Measurements from ENCODE around the gene NEMP1.

DNA sequence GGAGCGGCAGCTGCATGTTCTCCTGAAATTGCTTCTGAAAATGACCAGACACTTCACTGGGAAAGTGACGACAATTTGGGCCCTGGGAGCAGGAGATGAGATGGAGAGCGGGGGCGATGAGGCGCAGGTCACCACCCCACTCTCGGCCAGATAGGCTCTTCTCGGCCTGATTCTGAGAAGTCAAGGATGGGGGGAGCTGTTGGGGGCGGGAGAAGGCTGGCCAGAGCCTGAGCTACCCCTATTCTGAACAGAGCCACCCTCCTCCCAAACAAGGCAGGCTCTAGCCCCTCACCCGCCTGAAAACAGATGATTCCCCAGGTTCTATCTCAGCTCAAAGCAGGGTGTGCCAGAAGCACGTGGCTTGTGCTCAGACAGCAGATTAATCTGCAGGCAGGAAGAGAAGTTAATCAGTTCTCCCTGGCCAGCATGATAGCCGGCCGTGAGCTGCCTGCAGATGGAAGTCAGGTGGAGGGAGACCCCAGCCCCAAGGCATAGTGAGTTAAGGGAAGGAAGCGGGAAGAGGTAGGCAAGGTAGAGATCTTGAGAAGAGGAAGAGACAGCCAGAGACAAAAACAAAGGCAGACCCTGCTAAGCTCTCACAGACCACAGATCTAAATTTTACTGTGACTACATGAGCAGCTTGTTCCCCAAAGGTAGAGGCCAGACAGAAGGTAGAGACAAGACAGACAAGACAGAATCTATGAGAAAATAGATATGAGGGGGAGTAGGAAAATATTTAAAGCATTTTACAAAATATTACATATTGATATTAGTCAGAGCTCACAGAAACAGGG is 51.4 kb downstream of the NEMP1 start:
- TF ChIP-seq, protein P1, sequence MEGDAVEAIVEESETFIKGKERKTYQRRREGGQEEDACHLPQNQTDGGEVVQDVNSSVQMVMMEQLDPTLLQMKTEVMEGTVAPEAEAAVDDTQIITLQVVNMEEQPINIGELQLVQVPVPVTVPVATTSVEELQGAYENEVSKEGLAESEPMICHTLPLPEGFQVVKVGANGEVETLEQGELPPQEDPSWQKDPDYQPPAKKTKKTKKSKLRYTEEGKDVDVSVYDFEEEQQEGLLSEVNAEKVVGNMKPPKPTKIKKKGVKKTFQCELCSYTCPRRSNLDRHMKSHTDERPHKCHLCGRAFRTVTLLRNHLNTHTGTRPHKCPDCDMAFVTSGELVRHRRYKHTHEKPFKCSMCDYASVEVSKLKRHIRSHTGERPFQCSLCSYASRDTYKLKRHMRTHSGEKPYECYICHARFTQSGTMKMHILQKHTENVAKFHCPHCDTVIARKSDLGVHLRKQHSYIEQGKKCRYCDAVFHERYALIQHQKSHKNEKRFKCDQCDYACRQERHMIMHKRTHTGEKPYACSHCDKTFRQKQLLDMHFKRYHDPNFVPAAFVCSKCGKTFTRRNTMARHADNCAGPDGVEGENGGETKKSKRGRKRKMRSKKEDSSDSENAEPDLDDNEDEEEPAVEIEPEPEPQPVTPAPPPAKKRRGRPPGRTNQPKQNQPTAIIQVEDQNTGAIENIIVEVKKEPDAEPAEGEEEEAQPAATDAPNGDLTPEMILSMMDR (IDR thresholded peaks at IDR 0.05), result no peak
- TF ChIP-seq POLR2A (IDR thresholded peaks at IDR 0.05) (no peak), POLR2AphosphoS5 (IDR thresholded peaks at IDR 0.05; ENCODE audit: insufficient read depth in 1 of 2, low read depth in 1 of 2) (no peak)

All from vagina (tissue), 2 donors.